Lower lobe of right lung (tissue), 2 donors: ENCODE results near the gene ZMIZ1. TPM values are rescaled to one million over a fixed set of nuclear protein-coding genes. Genes with fewer than 3 reads are reported as not detected.
"Not testable (repeated sequence)": the region's sequence is repeated elsewhere in the genome, so short reads cannot be mapped to it uniquely, and the experiment has no call there.

Experiments used
- ATAC-seq, 2 donors: fragments of 200-7000 bp; cut with Tn5 transposase; one replicate each; pipeline ENCODE4 v1.9.1; 2020 to 2022; ENCODE audit warnings: mild to moderate bottlenecking in 2 of 2, moderate library complexity in 2 of 2
- DNase-seq: peaks from one replicate; pipeline ENCODE4 v3.0.0-alpha.2; 2020
- H3K27ac ChIP-seq: fragments of 200-600 bp; one replicate; pipeline ENCODE4 v1.8.0; 2022
- H3K27me3 ChIP-seq: fragments of 200-600 bp; one replicate; pipeline ENCODE4 v1.8.0; 2022; ENCODE audit warnings: low read depth
- H3K36me3 ChIP-seq: fragments of 200-600 bp; one replicate; pipeline ENCODE4 v1.8.0; 2022; ENCODE audit warnings: mild to moderate bottlenecking
- H3K4me1 ChIP-seq: fragments of 200-600 bp; one replicate; pipeline ENCODE4 v1.8.0; 2022
- H3K4me3 ChIP-seq: fragments of 200-600 bp; one replicate; pipeline ENCODE4 v1.8.0; 2022; ENCODE audit warnings: mild to moderate bottlenecking
- H3K9me3 ChIP-seq: fragments of 200-600 bp; one replicate; pipeline ENCODE4 v1.8.0; 2022
- CTCF ChIP-seq: fragments of 200-600 bp; IDR thresholded peaks from one replicate; pipeline ENCODE4 v1.8.0; 2022; ENCODE audit warnings: antibody characterized with exemption, mild to moderate bottlenecking
- intact Hi-C: fragments of 100-400 bp; cut with DNase I; formaldehyde crosslinking; loops from one replicate; pipeline ENCODE4 v1.11.0; 2022
- total RNA-seq: library from RNA; stranded (reverse); fragmentation: NEBNext Ultra II Directional; extraction: Animal tissue kit (Norgen Biotek cat#: 25700); gene quantifications from one replicate; pipeline ENCODE4 v1.2.1, GENCODE V29; 2021
- donor health status: DM: no; HTN: yes; CAD: no; lungs with severe emphysema.

The ZMIZ1 gene
- total RNA-seq, 1 donor from 2014 or later = 102 TPM

DNA sequence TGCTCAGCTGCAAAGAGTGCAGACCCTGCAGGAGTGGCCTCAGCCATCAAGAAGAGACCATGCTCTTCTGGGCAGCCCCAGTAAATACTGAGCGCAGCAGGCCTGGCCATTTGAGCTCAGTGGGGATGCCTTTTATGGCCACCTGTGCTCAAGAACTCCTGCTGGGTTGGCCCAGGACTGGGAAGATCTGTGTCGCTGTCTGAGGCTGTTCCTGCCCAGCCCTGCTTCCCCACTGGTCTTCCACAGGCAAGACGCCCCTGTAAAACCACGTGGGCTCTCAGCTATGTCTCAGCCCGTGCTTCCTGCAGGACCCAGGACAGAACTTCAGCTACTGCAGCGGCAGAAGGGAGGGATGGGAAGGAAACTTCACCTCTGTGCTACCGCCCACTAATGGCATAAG, 268.0 kb downstream of the ZMIZ1 start:
- Histone ChIP-seq H3K27ac (no peak overlapping the region), H3K4me1 (no peaks in the 10 kb centered on the region), H3K9me3 (no peaks in the 10 kb centered on the region), H3K27me3 (no peaks in the 10 kb centered on the region), H3K4me3 (no peak overlapping the region), H3K36me3 (no peaks in the 10 kb centered on the region)
- ATAC-seq (peak in 1 of 2 donors; percentile 5), DNase-seq (no peak)
- intact Hi-C loops = no loop called here
- no peak for TF ChIP-seq CTCF

DNA sequence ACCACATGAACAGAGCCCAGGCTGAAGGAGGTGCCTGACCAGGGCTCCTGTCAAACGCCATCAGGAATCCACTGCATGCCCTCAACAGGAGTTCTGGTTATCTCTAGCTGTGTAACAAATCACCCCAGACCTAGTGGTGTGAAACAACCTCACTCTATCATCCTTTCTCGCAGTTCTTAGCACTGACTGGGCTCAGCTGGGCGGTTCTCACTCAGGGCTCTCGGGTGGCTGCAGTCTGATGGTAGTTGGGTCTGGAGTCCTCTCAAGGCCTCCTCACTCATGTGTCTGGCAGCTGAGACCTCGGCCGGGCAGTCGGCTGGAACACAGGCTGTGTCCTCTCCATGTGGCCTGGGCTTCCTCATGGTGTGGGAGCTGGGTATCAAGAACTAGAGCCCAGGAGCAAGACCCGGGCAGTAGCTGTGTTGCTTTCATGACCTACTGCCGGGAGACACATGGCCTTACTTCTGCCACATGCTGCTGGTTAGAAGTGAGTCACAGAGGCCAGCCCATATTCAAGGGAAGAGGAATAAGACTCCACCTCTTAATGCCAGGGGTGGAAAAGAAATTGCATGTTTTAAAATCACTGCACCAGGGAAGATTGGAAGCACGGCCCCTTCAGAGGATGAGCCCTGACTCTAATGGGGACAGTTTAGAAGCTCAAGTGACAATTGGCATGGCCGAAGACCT, 269.2 kb downstream of the ZMIZ1 start:
- H3K4me1 ChIP-seq, intact Hi-C loops, H3K36me3 ChIP-seq, ATAC-seq, H3K27ac ChIP-seq, H3K9me3 ChIP-seq, DNase-seq, H3K27me3 ChIP-seq, H3K4me3 ChIP-seq: not testable (repeated sequence)

- intact Hi-C loops = no loop called here
Observed at GRCh38 chr10:79339266-79339665, 270.5 kb downstream of the ZMIZ1 start.

GRCh38 chr10:79340646-79341244, 272.0 kb downstream of the ZMIZ1 start:
- H3K27ac ChIP-seq = no peak overlapping the region
- TF ChIP-seq CTCF = no peak
- DNase-seq (no peak), ATAC-seq (no peak)
- no peak overlapping the region for H3K4me3 ChIP-seq
- intact Hi-C loops = no loop called here
- H3K9me3 ChIP-seq = no peaks in the 10 kb centered on the region
- H3K36me3 ChIP-seq = no peaks in the 10 kb centered on the region
- no peaks in the 10 kb centered on the region for H3K4me1 ChIP-seq
- H3K27me3 ChIP-seq = no peaks in the 10 kb centered on the region

More at GRCh38 chr10:79339266-79339665, 270.5 kb downstream of the ZMIZ1 start:
- no peaks in the 10 kb centered on the region for H3K27me3 ChIP-seq
- TF ChIP-seq CTCF = no peak
- no peak overlapping the region for H3K4me3 ChIP-seq
- DNase-seq (no peak), ATAC-seq (no peak)
- H3K4me1 ChIP-seq = no peaks in the 10 kb centered on the region
- no peaks in the 10 kb centered on the region for H3K36me3 ChIP-seq
- no peaks in the 10 kb centered on the region for H3K9me3 ChIP-seq
- H3K27ac ChIP-seq = no peak overlapping the region

DNA sequence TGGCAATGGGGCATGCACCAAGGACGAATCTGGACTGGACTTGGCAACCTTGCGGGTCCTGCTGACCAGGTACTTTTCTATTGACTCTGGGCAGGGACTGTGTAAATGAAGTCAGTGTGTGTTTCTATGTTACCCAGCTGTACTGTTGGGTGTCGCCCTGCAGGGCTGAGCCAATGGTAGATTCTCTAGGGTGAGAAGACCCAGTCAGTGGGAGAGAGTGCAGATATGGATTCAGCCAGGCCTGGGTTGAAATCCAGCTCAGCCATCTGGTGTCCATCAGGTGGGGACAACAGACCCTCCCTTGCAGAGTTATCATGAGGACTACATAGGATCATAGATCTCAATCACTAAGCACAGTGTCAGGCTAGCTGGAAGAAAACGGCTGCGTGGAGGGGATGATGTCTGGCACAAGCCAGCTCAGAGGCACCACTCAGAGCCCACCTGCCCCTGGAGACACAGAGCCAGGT, 273.6 kb downstream of the ZMIZ1 start:
- no peak for ATAC-seq
- intact Hi-C loops = no loop called here

More for the DNA sequence above, 273.6 kb downstream of the ZMIZ1 start:
- peaks cover 8% of the 10 kb centered on the region for H3K4me1 ChIP-seq
- no peaks in the 10 kb centered on the region for H3K36me3 ChIP-seq
- H3K27me3 ChIP-seq = no peaks in the 10 kb centered on the region
- H3K27ac ChIP-seq = no peak overlapping the region
- no peak overlapping the region for H3K4me3 ChIP-seq
- TF ChIP-seq CTCF = no peak
- no peak for DNase-seq
- H3K9me3 ChIP-seq = no peaks in the 10 kb centered on the region
